A673 (cell line): ENCODE measurements around the gene CBX5. TPM values are rescaled to one million over a fixed set of nuclear protein-coding genes. Genes with fewer than 3 reads are reported as not detected.

Experiments used
- BruUV-seq: library from RNA; stranded (reverse); fragments of 400-500 nt; replicated peaks from 2 replicates; lab custom pipeline; 2021; lab: Mats Ljungman, UMichigan
- CTCF ChIA-PET: fragments of 300-600 bp; sonication (Branson Sonifier 250); formaldehyde crosslinking; loops from one replicate; lab custom pipeline; 2022; ENCODE audit warnings: antibody characterized with exemption; lab: Charles Lee
- POLR2A ChIA-PET: fragments of 300-600 bp; sonication (Branson Sonifier 250); formaldehyde crosslinking; loops from one replicate; lab custom pipeline; 2022; ENCODE audit warnings: antibody characterized with exemption; ENCODE audit not compliant: low non-redundant PET; lab: Charles Lee
- DNase-seq: peaks from one replicate; pipeline ENCODE4 v3.0.0-alpha.2; 2015; ENCODE audit warnings: low spot score
- H3K27ac ChIP-seq: fragments of 200-600 bp; sonication (generic); 2 replicates; pipeline ENCODE4 v1.5.1; 2016; ENCODE audit warnings: mixed run types, low read depth, mild to moderate bottlenecking, mixed read lengths, antibody characterized with exemption, low read length; ENCODE audit not compliant: poor library complexity, severe bottlenecking
- H3K27me3 ChIP-seq: fragments of 200-600 bp; sonication (generic); replicated peaks from 2 replicates; pipeline ENCODE4 v1.6.1; 2017; ENCODE audit warnings: mixed run types, low read depth, mild to moderate bottlenecking, mixed read lengths, antibody characterized with exemption, low read length; ENCODE audit not compliant: insufficient read depth, poor library complexity
- H3K36me3 ChIP-seq: fragments of 200-600 bp; sonication (generic); 2 replicates; pipeline ENCODE4 v1.6.1; 2016; ENCODE audit warnings: mixed run types, mild to moderate bottlenecking, mixed read lengths, antibody characterized with exemption, low read length; ENCODE audit not compliant: insufficient read depth, poor library complexity, severe bottlenecking
- H3K4me1 ChIP-seq: fragments of 200-600 bp; sonication (generic); 2 replicates; pipeline ENCODE4 v1.6.1; 2017; ENCODE audit warnings: mixed run types, mild to moderate bottlenecking, mixed read lengths, antibody characterized with exemption, low read length; ENCODE audit not compliant: insufficient read depth, poor library complexity, severe bottlenecking
- H3K4me3 ChIP-seq: fragments of 200-600 bp; sonication (generic); 2 replicates; pipeline ENCODE4 v1.5.1; 2016; ENCODE audit warnings: low read depth, mixed run types, mild to moderate bottlenecking, mixed read lengths, low read length; ENCODE audit not compliant: poor library complexity, severe bottlenecking
- H3K9me3 ChIP-seq: fragments of 200-600 bp; sonication (generic); 2 replicates; pipeline ENCODE4 v1.6.1; 2016; ENCODE audit warnings: mixed run types, low read depth, mild to moderate bottlenecking, mixed read lengths, antibody characterized with exemption, low read length; ENCODE audit not compliant: poor library complexity, severe bottlenecking
- CTCF ChIP-seq: fragments of 300-800, 200-600 bp; sonication (generic); conservative IDR thresholded peaks from 2 replicates; pipeline ENCODE4 v1.5.1; 2017; ENCODE audit warnings: low read depth, mild to moderate bottlenecking, antibody characterized with exemption, low read length, moderate library complexity, mixed read lengths
- EZH2 ChIP-seq: fragments of 200-600 bp; sonication (generic); IDR thresholded peaks from 2 replicates; pipeline ENCODE4 v1.6.1; 2017; ENCODE audit warnings: borderline replicate concordance, low read depth, mild to moderate bottlenecking, mixed read lengths, antibody characterized with exemption, low read length; ENCODE audit not compliant: poor library complexity, severe bottlenecking
- intact Hi-C: fragments of 100-400 bp; cut with micrococcal nuclease; formaldehyde crosslinking; loops from one replicate; pipeline ENCODE4 v1.10.0; 2022; ENCODE audit not compliant: unreplicated experiment
- total RNA-seq: library from RNA; stranded (reverse); gene quantifications from 2 replicates; pipeline ENCODE4 v1.2.3, GENCODE V29; 2021

The CBX5 gene
- total RNA-seq, 1 experiment from 2014 or later, result 254 TPM

DNA sequence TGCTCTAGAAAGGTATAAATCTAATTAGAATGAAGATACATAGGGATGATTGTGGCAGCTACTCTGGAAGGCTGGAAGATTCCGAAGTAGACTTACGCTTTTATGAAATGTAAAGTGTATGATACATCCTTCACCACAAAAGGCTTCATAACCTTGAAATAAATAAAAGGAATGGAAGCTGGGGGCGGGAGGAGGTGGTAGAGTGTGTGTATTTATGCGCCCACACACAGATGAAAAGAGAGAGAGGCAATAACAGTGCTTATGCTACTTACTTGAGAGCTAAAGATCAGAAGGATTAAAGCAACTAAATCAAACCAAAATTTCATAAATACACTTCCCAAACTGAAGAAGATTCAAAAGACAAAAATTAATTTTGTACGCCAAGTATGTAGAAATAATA is 30.4 kb downstream of the CBX5 start:
- H3K27me3 ChIP-seq, result no peaks in the 10 kb centered on the region
- CTCF ChIA-PET, result interaction anchor here (0.7 kb wide), 1 partner anchor 16 kb away, joined by 3 read pairs; no protein-coding TSS in a partner anchor

DNA sequence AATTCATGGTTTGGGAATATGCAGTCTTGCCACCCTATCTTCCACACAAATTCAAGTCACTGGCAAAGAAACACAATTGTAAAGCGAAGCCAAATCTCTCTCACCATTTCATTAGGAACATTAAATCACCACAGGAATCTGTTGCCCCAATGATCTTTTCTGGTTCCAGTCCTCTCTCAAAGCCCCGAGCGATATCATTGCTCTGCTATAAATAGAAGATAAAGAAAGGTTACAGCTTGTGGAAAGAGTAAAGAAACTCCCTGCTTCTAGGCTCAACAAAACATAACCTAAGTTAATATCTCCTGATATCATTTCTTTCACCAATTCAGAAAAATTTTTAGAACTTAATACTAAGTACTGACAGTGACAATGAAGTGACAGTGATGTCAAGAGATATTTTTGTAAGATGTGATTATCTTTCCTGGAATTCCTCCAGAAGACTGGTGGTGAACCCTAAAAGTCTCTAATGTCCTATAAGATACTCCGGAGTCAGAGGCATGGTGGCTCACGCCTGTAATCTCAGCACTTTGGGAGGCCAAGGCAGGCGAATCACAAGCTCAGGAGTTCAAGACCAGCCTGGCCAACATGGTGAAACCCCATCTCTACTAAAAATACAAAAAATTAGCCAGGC is 33.8 kb downstream of the CBX5 start:
- H3K4me3 ChIP-seq, result no peak overlapping the region
- H3K4me1 ChIP-seq, result no peaks in the 10 kb centered on the region
- no peak for TF ChIP-seq EZH2
- TF ChIP-seq CTCF, result no peak
- DNase-seq, result no peak
- no TSS peak for BruUV-seq
- no peak overlapping the region for H3K27ac ChIP-seq
- CTCF ChIA-PET, result no interaction called here
- peaks cover 71% of the 10 kb centered on the region for H3K36me3 ChIP-seq
- H3K27me3 ChIP-seq, result no peaks in the 10 kb centered on the region
- intact Hi-C loops, result no loop called here
- POLR2A ChIA-PET, result no interaction called here
- no peaks in the 10 kb centered on the region for H3K9me3 ChIP-seq

More for the DNA sequence above, 30.4 kb downstream of the CBX5 start:
- peaks cover 77% of the 10 kb centered on the region for H3K36me3 ChIP-seq
- no peak for TF ChIP-seq CTCF
- no peak for TF ChIP-seq EZH2
- POLR2A ChIA-PET, result no interaction called here
- no peaks in the 10 kb centered on the region for H3K9me3 ChIP-seq
- H3K4me3 ChIP-seq, result no peak overlapping the region
- no peak for DNase-seq
- intact Hi-C loops, result no loop called here
- BruUV-seq, result no TSS peak
- peaks cover 6% of the 10 kb centered on the region for H3K4me1 ChIP-seq
- no peak overlapping the region for H3K27ac ChIP-seq

DNA sequence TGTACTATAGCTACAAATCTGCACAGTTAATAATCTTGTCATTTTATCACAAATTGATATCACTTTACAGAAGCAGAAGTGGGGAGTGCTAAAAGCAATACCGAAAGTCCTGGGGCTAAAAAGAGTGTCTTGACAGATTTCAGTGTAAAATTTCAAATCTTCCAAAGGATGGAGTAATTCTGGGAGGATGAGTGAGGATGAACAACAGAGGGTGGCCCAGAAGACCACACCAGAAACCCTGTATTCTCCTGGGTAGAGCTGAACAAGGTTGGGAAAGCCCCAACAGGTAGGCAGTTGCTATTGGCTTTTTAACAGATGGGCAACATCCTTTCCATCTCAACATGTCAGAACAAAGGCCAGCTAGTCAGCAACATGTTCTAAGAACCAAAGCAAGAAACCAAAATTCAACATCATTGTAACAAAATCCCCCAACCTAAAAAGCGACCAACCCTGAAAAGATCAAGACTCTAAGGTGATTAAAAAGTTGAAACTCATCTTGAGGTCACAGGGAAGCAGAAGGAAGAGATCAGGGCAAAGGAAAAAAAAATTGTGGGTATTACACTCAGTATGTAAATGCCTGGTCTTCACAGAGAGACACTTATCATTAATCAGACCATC is 38.8 kb downstream of the CBX5 start:
- H3K9me3 ChIP-seq, result no peaks in the 10 kb centered on the region
- peaks cover 73% of the 10 kb centered on the region for H3K36me3 ChIP-seq
- BruUV-seq, result no TSS peak
- POLR2A ChIA-PET, result no interaction called here
- no peak for DNase-seq
- peaks cover 19% of the 10 kb centered on the region for H3K4me1 ChIP-seq
- peak overlapping the region; percentile 24 for H3K27ac ChIP-seq
- no peaks in the 10 kb centered on the region for H3K27me3 ChIP-seq
- TF ChIP-seq EZH2 (no peak), CTCF (no peak)
- intact Hi-C loops, result no loop called here
- H3K4me3 ChIP-seq, result no peak overlapping the region
- CTCF ChIA-PET, result interaction anchor here (0.5 kb wide), 1 partner anchor 21 kb away, joined by 4 read pairs; no protein-coding TSS in a partner anchor
